ENCODE data around the gene BRD4.

Gene BRD4

GRCh38 chr19:15317392-15318071, 14.8 kb downstream of the BRD4 start:
- H3K27me3 ChIP-seq (ENCODE audit: control insufficient read depth, low read length), result no peaks in the 10 kb centered on the region
- peaks cover 32% of the 10 kb centered on the region for H3K36me3 ChIP-seq (ENCODE audit: control insufficient read depth, low read length)
- H3K9me2 ChIP-seq (replicated peaks; ENCODE audit: control insufficient read depth, low read length), result no peaks in the 10 kb centered on the region
- H3K79me2 ChIP-seq (ENCODE audit: control insufficient read depth, low read length), result peaks cover 99% of the 10 kb centered on the region
- H3K27ac ChIP-seq (ENCODE audit: low read depth, low read length), result peak overlapping the region; percentile 24; the same call in 1 of the 2 replicates
- no peaks in the 10 kb centered on the region for H3K9me3 ChIP-seq (ENCODE audit: control insufficient read depth, insufficient read depth, low read length)
- peaks cover 3% of the 10 kb centered on the region; the same call in 1 of the 2 replicates for H3F3A ChIP-seq (ENCODE audit: control insufficient read depth, insufficient read depth)
- peaks cover 80% of the 10 kb centered on the region for H4K20me1 ChIP-seq (ENCODE audit: control insufficient read depth, insufficient read depth, low read depth, low read length)
- H3K4me1 ChIP-seq (ENCODE audit: control insufficient read depth, low read length), result peaks cover 86% of the 10 kb centered on the region
- peak overlapping the region; percentile 48 for H3K4me2 ChIP-seq (ENCODE audit: low read length)
- no peak for TF ChIP-seq EZH2phosphoT487 (IDR thresholded peaks at IDR 0.05; ENCODE audit: borderline replicate concordance, low read length)
- no peak for TF ChIP-seq CTCF (IDR thresholded peaks at IDR 0.05; ENCODE audit: low read depth, low read length, poor library complexity, severe bottlenecking)
- H3K4me3 ChIP-seq (ENCODE audit: low read length), result peak overlapping the region; percentile 8

- TF ChIP-seq CTCF (IDR thresholded peaks at IDR 0.05; ENCODE audit: low read depth, low read length, poor library complexity, severe bottlenecking) (no peak), EZH2phosphoT487 (IDR thresholded peaks at IDR 0.05; ENCODE audit: borderline replicate concordance, low read length) (no peak)
- H3K4me3 ChIP-seq (ENCODE audit: low read length), result peak overlapping the region; percentile 8
- peak overlapping the region; percentile 40 for H3K27ac ChIP-seq (ENCODE audit: low read depth, low read length)
- H3K79me2 ChIP-seq (ENCODE audit: control insufficient read depth, low read length), result peaks cover 100% of the 10 kb centered on the region
- H3K9me2 ChIP-seq (replicated peaks; ENCODE audit: control insufficient read depth, low read length), result no peaks in the 10 kb centered on the region
- peaks cover 77% of the 10 kb centered on the region for H4K20me1 ChIP-seq (ENCODE audit: control insufficient read depth, insufficient read depth, low read depth, low read length)
- H3K27me3 ChIP-seq (ENCODE audit: control insufficient read depth, low read length), result no peaks in the 10 kb centered on the region
- peak overlapping the region; percentile 48 for H3K4me2 ChIP-seq (ENCODE audit: low read length)
- H3K4me1 ChIP-seq (ENCODE audit: control insufficient read depth, low read length), result peaks cover 89% of the 10 kb centered on the region
- no peaks in the 10 kb centered on the region for H3K9me3 ChIP-seq (ENCODE audit: control insufficient read depth, insufficient read depth, low read length)
- peaks cover 32% of the 10 kb centered on the region for H3K36me3 ChIP-seq (ENCODE audit: control insufficient read depth, low read length)
- peaks cover 7% of the 10 kb centered on the region for H3F3A ChIP-seq (ENCODE audit: control insufficient read depth, insufficient read depth)
Measured at GRCh38 chr19:15316498-15316897, 15.8 kb downstream of the BRD4 start.

GRCh38 chr19:15315101-15315500, 17.2 kb downstream of the BRD4 start:
- Histone ChIP-seq H3K79me2 (ENCODE audit: control insufficient read depth, low read length) (peaks cover 100% of the 10 kb centered on the region), H3K36me3 (ENCODE audit: control insufficient read depth, low read length) (peaks cover 32% of the 10 kb centered on the region), H3K4me1 (ENCODE audit: control insufficient read depth, low read length) (peaks cover 87% of the 10 kb centered on the region), H3K9me3 (ENCODE audit: control insufficient read depth, insufficient read depth, low read length) (no peaks in the 10 kb centered on the region), H3K4me3 (ENCODE audit: low read length) (no peak overlapping the region), H3F3A (ENCODE audit: control insufficient read depth, insufficient read depth) (peaks cover 7% of the 10 kb centered on the region), H3K27ac (ENCODE audit: low read depth, low read length) (no peak overlapping the region), H3K4me2 (ENCODE audit: low read length) (no peak overlapping the region), H3K27me3 (ENCODE audit: control insufficient read depth, low read length) (no peaks in the 10 kb centered on the region), H4K20me1 (ENCODE audit: control insufficient read depth, insufficient read depth, low read depth, low read length) (peaks cover 64% of the 10 kb centered on the region), H3K9me2 (replicated peaks; ENCODE audit: control insufficient read depth, low read length) (no peaks in the 10 kb centered on the region)
- TF ChIP-seq EZH2phosphoT487 (IDR thresholded peaks at IDR 0.05; ENCODE audit: borderline replicate concordance, low read length), result no peak
- no peak for TF ChIP-seq CTCF (IDR thresholded peaks at IDR 0.05; ENCODE audit: low read depth, low read length, poor library complexity, severe bottlenecking)

All from DOHH2 (cell line).